Measurements from ENCODE around the gene SUPT16H.
"Not testable (repeated sequence)": the region's sequence is repeated elsewhere in the genome, so short reads cannot be mapped to it uniquely, and the experiment has no call there.

SUPT16H gene

GRCh38 chr14:21367582-21368144 is 16.2 kb downstream of the SUPT16H start:
- DNase-seq (ENCODE audit: low spot score) = no peak

DNA sequence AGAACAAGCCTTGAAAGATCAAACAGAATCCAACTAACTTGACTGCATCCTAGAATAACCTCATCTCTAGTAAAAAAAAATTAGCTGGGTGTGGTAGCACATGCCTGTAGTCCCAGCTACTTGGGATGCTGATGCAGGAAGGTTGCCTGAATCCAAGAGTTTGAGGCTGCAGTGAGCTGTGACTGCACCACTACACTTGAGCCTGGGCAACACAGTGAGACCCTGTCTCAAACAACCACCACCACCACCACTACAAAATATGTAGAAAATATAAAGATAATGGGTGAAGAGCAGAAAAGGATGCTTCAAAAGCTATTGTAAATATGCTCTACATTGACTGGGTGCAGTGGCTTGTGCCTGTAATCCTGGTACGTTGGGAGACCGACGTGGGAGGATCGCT is 27.3 kb downstream of the SUPT16H start:
- DNase-seq (ENCODE audit: low spot score) = no peak

DNA sequence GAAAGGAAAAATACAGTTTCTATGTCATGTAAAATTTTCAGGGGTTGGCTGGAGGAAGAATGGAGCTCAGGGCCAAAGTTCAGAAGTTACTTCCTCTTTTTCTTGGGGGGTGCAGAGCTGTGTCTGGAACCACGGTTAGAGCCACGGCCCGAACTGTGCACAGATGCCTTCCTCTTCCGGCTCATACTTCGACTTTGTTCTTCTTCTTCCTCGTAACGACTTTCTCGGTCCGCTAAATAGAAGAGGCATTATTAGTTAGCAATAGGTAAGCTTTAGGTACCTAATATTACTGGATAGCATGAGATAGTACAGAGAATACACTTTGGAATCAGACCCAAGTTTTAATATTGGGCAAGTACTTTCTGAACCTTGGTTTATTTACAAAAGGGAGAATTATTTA is 31.2 kb downstream of the SUPT16H start:
- DNase-seq (ENCODE audit: low spot score) = no peak

- DNase-seq (ENCODE audit: low spot score) = peak; percentile 63
Observed at GRCh38 chr14:21350539-21350938, 33.3 kb downstream of the SUPT16H start.

DNA sequence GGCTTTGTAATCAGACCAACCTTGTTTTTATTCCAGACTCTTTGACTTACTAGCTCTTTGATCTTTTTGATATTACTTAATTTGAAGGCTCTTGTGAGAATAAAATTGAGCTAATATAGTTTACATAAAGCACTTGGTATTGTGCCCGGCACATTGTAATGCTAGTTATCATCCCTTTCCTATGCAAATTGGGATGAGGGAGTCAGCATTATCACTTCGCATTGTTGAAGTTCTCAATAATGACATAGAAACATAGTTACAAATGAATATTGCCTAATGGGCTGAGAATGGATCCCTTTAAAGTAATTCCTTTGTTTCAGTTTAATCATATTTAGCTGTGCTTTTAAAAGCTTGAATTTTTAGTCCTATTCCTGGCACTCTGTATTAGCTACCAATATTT is 36.6 kb downstream of the SUPT16H start:
- DNase-seq (ENCODE audit: low spot score) = no peak

DNA sequence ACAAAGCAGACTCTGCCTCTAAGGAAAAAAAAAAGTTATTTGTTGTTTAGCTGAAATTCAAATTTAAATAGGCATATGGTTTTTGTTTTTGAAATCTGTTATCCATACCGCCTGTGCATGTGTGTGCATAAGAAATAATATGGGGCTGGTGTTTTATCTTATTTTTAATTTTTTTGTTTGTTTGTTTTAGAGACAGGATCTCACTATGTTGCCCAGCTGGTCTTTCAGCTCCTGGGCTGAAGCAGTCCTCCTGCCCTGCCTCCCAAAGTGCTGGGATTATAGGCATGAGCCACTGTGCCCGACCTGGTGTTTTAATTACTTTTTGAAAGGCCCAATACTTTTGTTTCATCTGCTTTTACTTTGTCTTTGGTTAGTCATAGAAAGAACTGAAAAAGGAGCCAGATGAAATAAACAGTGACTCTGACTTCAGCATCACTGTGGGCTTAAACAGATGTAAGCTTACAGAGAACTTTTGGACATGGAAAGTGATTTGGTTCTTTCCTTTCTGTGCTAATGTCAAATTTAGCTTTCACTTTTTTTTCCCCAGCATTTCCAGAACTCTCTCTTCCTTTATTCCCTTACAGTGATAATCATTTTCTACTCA is 37.2 kb downstream of the SUPT16H start:
- no peak for DNase-seq (ENCODE audit: low spot score)

- DNase-seq (ENCODE audit: low spot score) = no peak
Observed at GRCh38 chr14:21343035-21343794, 40.6 kb downstream of the SUPT16H start.

DNA sequence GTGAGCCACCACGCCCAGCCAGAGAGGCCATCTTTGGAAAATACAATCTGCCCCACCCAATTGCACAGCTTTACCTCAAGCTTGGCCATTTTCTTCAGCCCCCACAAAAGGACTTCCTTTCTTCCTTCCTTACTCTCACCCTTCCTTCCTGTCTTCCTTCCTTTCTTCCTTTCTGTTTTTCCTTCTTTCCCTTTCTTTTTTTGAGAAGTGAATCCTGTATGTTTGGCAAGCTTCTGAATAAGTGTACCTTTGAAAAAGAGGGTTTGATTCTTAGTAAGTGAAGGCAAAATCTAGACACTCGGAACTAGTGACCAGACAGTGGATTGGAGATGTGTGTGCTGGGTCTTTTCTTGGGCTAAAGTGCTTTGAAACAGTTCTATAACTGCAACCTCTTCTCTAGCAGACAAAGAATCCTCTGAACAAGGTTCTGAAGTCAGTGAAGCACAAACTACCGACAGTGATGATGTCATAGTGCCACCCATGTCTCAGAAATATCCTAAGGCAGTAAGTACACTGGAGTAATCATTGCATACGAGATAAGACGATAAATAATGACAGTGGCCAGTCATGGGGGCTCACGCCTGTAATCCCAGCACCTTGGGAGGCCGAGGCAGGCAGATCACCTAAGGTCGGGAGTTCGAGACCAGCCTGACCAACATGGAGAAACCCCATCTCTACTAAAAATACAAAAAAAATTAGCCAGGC is 49.5 kb downstream of the SUPT16H start:
- no peak for DNase-seq (ENCODE audit: low spot score)

GRCh38 chr14:21332950-21333349 is 50.9 kb downstream of the SUPT16H start:
- no peak for DNase-seq (ENCODE audit: low spot score)

- no peak for DNase-seq (ENCODE audit: low spot score)
Observed at GRCh38 chr14:21326972-21327371, 56.8 kb downstream of the SUPT16H start.

GRCh38 chr14:21322716-21323115 is 61.1 kb downstream of the SUPT16H start:
- no peak for DNase-seq (ENCODE audit: low spot score)

- DNase-seq (ENCODE audit: low spot score) = no peak
Observed at GRCh38 chr14:21320913-21321312, 62.9 kb downstream of the SUPT16H start.

DNA sequence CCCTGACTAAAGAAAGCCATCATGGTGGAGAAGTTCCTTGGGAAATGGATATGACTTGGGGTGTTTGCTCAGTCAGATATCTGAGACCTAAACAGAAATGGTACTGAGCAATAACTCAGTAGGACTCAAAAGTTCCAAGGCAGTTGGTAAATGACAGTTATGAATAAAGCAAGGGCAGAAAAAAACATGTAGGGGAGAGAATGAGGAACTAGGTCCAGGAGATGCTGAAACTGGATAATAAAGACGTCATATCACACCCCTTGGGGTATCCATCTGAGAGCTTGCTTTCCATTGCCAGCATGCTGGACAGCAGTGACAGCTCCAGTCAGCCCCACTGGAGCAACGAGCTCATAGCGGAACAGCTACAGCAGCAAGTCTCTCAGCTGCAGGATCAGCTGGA is 66.4 kb downstream of the SUPT16H start:
- DNase-seq (ENCODE audit: low spot score) = no peak

DNA sequence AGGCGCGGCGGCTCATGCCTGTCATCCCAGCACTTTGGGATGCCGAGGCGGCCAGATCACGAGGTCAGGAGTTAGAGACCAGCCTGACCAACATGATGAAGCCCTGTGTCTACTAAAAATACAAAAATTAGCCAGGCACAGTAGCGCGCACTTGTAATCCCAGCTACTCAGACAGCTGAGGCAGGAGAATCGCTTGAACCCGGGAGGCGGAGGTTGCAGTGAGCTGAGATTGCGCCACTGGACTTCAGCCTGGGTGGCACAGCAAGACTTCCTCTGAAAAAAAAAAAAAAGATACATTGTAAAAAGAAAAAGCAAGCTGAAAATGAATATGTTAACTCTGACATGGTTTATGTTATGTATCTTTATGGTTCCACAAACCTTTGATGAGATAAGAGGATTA is 70.3 kb downstream of the SUPT16H start:
- DNase-seq (ENCODE audit: low spot score) = no peak

DNA sequence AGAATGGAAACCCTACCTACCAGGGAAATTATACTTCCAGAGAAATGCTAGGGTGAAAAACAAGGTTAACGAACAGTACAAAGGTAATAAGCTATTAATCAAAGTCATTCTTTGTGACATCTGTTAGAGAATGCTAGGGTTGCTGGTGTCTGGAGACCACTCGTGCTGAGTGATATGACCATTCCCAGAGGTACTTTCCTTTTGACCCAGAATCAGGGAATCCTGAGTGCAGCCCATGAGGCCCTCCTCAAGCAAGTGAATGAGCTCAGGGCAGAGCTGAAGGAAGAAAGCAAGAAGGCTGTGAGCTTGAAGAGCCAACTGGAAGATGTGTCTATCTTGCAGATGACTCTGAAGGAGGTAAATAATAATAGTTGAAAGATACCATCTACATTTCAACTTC is 72.2 kb downstream of the SUPT16H start:
- no peak for DNase-seq (ENCODE audit: low spot score)

- no peak for DNase-seq (ENCODE audit: low spot score)
Observed at GRCh38 chr14:21309956-21310355, 73.9 kb downstream of the SUPT16H start.

DNA sequence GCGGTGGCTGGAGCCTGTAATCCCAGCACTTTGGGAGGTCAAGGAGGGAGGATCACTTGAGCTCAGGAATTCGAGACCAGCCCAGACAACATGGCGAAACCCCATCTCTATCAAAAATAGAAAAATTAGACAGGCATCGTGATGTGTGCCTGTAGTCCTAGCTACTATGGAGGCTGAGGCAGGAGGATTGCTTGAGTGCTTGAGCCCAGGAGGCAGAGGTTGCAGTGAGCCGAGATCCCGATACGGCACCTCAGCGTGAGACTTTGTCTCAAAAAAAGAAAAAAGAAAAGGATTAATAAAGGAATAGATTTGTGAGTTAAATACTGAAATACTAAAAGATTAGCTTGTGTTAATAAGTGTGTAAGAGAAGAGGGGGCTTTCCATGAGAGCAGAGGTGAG is 74.6 kb downstream of the SUPT16H start:
- no peak for DNase-seq (ENCODE audit: low spot score)

- DNase-seq (ENCODE audit: low spot score) = no peak
Observed at GRCh38 chr14:21308479-21309237, 75.2 kb downstream of the SUPT16H start.

GRCh38 chr14:21308132-21308478 is 75.7 kb downstream of the SUPT16H start:
- no peak for DNase-seq (ENCODE audit: low spot score)

GRCh38 chr14:21307637-21308036 is 76.2 kb downstream of the SUPT16H start:
- DNase-seq (ENCODE audit: low spot score) = no peak

DNA sequence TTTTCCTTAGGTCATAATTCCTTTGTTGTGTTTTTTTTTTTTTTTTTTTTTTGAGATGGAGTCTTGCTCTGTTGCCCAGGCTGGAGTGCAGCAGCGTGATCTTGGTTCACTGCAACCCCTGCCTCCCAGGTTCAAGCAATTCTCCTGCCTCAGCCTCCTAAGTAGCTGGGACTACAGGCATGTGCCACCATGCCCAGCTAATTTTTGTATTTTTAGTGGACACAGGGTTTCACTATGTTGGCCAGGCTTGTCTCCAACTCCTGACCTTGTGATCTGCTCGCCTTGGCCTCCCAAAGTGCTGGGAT is 81.0 kb downstream of the SUPT16H start:
- DNase-seq (ENCODE audit: low spot score) = not testable (repeated sequence)

DNA sequence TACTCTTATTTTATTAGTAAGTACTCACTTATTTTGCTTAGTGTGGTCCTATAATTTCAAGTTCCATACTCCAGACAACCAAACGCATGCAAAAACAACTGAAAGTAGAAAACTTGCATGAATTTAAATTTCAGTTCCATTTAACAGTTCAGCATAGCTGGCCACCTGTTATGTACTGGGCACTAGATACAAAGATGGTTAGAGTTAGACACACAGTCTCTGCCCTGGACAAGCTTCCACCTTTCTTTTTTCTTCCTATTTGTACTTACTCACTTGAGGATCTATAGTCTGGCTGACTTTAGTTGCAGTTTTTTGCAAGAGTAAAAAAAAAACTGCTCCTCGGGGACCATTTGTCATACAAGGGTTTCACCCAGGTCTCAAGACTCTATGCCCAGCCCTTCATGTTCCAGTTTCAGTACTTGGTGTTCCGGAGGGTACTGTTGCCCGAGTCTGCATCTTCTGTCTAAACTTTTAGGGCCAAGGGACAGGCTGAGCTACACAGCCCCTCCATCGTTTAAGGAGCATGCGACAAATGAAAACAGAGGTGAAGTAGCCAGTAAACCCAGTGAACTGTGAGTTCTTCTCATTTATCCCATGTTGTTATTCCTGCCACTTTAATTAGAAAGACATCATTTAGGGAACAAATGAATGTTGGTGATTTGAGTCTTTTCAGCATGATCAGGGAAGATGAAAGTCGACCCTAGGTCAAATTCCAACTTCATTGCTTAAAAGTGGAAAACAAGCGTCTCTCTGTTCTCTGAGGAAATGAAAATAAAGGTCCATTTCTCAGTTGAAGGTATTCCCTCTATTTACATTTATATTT is 81.6 kb downstream of the SUPT16H start:
- no peak for DNase-seq (ENCODE audit: low spot score)

Data from D341Med (cell line).